HG03457 (cell line): ENCODE results near the gene OR4Q3.
"Not testable (repeated sequence)": the region's sequence is repeated elsewhere in the genome, so short reads cannot be mapped to it uniquely, and the experiment has no call there.

Experiments
- ATAC-seq: cut with Tn5 transposase; IDR thresholded peaks from one replicate; pipeline ENCODE4 v1.9.1; 2021; ENCODE audit warnings: moderate number of reproducible peaks; ENCODE audit not compliant: unreplicated experiment

Gene OR4Q3

DNA sequence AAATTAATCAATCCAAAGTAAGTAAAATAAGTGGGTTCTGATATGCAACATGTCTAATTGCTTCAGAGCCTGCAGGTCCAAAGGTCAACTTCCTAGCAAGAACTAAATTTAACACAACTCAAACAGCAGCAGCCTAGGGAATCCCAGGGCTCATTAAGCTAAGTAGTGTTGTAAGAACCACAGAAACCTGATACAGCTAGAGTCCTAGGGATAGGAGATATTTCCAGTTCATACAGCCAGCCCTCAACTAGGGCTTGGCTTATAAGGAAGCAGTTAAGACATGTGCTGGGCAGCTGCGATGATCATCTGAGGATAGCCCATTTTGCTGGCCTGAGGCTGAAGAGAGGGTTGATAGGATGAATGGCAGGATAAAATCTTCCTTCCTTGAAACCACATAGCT is at the start of gene OR4Q3:
OR4Q3 (plus strand) TSS at position 316 of the 400 bp plus-strand sequence.
- no peak for ATAC-seq

GRCh38 chr14:19729359-19729758 is 14.0 kb upstream of the OR4Q3 start:
- no peak for ATAC-seq

GRCh38 chr14:19729763-19730162 is 13.6 kb upstream of the OR4Q3 start:
- no peak for ATAC-seq

DNA sequence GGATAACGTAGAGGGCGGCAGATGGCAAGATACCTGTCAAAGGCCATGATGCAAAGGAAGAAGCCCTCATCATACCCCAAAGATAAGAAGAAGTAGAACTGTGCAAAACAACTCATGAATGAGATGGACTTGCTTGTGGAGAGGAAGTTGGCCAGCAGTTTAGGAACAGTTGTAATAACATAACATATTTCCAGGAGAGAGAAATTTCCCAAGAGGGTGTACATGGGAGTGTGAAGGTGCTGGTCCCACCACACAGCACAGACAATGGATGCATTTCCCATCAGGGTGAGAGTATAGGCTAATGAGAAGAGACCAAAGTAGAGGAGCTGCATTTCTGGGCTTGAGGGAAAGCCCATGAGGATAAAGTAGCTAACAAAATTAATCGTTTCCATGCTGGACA is 9.5 kb upstream of the OR4Q3 start:
- not testable (repeated sequence) for ATAC-seq

DNA sequence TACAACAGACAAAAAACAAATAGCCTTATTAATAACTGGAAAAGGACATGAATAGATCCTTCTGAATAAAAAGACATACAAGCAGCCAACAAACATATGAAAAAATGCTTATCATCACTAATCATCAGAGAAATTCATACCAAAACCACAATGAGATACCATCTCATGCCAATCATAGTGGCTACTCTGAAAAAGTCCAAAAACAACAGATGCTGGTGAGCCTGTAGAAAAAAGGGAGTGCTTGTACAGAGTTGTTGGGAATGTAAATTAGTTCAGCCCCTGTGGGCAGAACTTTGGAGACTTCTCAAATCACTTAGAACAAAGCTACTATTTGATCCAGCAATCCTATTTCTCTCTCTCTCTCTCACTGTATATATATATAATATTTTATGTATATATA is 8.9 kb downstream of the OR4Q3 start:
- not testable (repeated sequence) for ATAC-seq

DNA sequence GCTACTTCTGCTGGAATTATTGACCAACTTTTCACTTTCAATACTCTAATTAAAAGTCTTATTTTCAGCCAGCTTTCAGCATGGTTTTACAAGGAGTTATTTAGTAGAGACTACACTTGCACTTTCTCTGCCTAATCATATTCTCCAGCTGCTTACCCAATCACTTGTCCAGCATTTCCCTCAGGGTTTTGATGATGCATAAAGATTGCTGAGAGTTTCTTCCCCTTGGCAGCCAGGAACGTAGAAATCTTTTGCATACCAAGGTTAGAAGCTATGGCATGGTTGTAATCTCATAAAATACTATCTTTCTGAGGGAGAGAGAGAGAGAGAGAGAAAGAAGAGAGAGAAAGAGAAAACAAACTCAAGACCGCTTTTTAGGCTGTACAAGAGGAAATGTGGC is 10.8 kb downstream of the OR4Q3 start:
- no peak for ATAC-seq

GRCh38 chr14:19771491-19771890 is 28.1 kb downstream of the OR4Q3 start:
- not testable (repeated sequence) for ATAC-seq

- no peak for ATAC-seq
Observed at GRCh38 chr14:19771895-19772430, 28.6 kb downstream of the OR4Q3 start.

DNA sequence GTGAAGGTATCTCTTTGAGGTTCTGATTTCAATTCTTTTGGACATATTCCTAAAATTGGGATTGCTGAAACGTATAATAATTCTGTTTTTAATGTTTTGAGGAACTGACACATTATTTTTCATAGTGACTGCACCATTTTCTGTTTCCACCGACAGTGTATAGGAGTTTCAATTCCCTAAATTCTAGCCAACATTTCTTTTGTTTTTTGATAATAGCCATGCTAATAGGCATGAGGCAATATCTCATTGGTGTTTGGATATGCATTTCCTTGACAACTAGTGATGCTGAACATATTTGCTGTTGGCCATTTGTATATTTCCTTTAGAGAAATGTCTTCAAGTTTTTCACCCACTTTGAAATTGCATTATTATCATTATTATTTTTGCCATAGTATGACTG is 29.1 kb downstream of the OR4Q3 start:
- not testable (repeated sequence) for ATAC-seq

GRCh38 chr14:19773204-19773603 is 29.8 kb downstream of the OR4Q3 start, which contains the start of gene OR4M1:
TSS of gene OR4M1 (plus strand) at chr14:19773504. CDS start at chr14:19780323, 6,819 bp downstream.
- ATAC-seq: not testable (repeated sequence)

GRCh38 chr14:19775587-19775986 is 32.2 kb downstream of the OR4Q3 start:
- ATAC-seq: no peak

DNA sequence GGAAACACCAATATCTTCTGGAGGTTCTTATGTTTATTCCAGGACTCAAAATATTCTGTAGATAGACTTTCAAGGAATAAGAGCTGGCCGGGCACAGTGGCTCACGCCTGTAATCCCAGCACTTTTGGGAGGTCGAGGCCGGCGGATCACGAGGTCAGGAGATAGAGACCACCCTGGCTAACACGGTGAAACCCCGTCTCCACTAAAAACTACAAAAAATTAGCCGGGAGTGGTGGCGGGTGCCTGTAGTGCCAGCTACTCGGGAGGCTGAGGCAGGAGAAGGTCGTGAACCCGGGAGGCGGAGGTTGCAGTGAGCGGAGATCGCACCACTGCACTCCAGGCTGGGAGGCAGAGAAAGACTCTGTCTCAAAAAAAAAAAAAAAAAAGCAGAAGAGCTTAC is 42.5 kb downstream of the OR4Q3 start:
- ATAC-seq: not testable (repeated sequence)

- ATAC-seq: not testable (repeated sequence)
Observed at GRCh38 chr14:19787318-19787717, 43.9 kb downstream of the OR4Q3 start.

DNA sequence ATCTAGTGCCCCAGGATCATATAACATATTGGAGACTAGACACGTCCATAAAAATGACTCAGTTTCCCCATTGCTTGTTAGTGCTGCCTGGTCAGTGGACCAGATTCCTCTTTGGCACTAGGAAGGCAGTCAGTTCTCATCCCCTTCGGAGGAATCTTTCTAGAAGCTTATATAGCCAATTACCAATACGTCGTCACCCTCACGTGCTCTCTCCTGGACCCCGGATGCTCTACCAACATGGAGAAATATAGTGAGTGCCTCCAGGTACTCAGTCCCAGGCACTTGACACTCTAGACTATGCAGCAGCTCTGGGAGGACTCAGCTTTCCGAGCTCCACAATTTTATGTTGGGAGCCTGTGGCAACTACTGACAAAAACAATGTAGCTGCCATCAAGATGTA is 44.8 kb downstream of the OR4Q3 start:
- ATAC-seq: not testable (repeated sequence)

DNA sequence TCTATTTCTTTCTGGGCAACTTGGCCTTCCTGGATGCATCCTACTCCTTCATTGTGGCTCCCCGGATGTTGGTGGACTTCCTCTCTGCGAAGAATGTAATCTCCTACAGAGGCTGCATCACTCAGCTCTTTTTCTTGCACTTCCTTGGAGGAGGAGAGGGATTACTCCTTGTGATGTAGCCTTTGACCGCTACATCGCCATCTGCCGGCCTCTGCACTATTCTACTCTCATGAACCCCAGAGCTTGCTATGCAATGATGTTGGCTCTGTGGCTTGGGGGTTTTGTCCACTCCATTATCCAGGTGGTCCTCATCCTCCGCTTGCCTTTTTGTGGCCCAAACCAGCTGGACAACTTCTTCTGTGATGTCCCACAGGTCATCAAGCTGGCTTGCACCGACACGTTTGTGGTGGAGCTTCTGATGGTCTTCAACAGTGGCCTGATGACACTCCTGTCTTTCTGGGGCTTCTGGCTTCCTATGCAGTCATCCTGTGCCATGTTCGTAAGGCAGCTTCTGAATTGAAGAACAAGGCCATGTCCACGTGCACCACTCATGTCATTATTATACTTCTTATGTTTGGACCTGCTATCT is 53.2 kb downstream of the OR4Q3 start:
- ATAC-seq: not testable (repeated sequence)
